Muscle of leg (tissue), 11 donors: ENCODE results near the gene ZPBP2. TPM values are rescaled to one million over a fixed set of nuclear protein-coding genes. Genes with fewer than 3 reads are reported as not detected.
"Not testable (repeated sequence)": the region's sequence is repeated elsewhere in the genome, so short reads cannot be mapped to it uniquely, and the experiment has no call there.

Experiments
- DNase-seq: peaks from one replicate; pipeline ENCODE4 v3.0.0; 2013
- H3K27ac ChIP-seq: one replicate; pipeline ENCODE4 v1.5.1; 2013; ENCODE audit warnings: mild to moderate bottlenecking, low read length, control low read depth
- H3K27me3 ChIP-seq: one replicate; pipeline ENCODE4 v1.6.1; 2013; ENCODE audit warnings: low read length; ENCODE audit not compliant: control insufficient read depth, insufficient read depth
- H3K36me3 ChIP-seq: one replicate; pipeline ENCODE4 v1.6.1; 2013; ENCODE audit warnings: low read length; ENCODE audit not compliant: control insufficient read depth, insufficient read depth
- H3K4me1 ChIP-seq: one replicate; pipeline ENCODE4 v1.6.1; 2013; ENCODE audit warnings: low read length; ENCODE audit not compliant: control insufficient read depth, insufficient read depth
- H3K4me3 ChIP-seq: one replicate; pipeline ENCODE4 v1.5.1; 2013; ENCODE audit warnings: low read length, control low read depth
- H3K9me3 ChIP-seq: replicated peaks from 2 replicates; pipeline ENCODE4 v1.6.1; 2013; ENCODE audit warnings: low read depth, low read length; ENCODE audit not compliant: control insufficient read depth
- WGBS: methylation state at CpG from one replicate; pipeline ENCODE4 v1.1.5; 2013; ENCODE audit warnings: missing lambda C conversion rate; ENCODE audit not compliant: insufficient coverage; 5-methylcytosine and 5-hydroxymethylcytosine counted together
- polyA plus RNA-seq, 8 donors: library from polyadenylated mRNA; unstranded; fragments of 120-200 nt; gene quantifications; one replicate each; pipeline versions ENCODE4 v1.2.1 to v1.2.3, GENCODE V29; 2013; ENCODE audit warnings: inconsistent platforms in 1 of 8, low replicate concordance in 1 of 8; ENCODE audit not compliant: insufficient read length in 8 of 8, insufficient read depth in 1 of 8
- total RNA-seq: library from RNA; stranded (reverse); fragments of 120-200 nt; gene quantifications from one replicate; pipeline ENCODE4 v1.2.4, GENCODE V29; 2013

ZPBP2 gene
- total and polyA plus RNA-seq, 9 donors, result 0.09 TPM; not detected in 8

DNA sequence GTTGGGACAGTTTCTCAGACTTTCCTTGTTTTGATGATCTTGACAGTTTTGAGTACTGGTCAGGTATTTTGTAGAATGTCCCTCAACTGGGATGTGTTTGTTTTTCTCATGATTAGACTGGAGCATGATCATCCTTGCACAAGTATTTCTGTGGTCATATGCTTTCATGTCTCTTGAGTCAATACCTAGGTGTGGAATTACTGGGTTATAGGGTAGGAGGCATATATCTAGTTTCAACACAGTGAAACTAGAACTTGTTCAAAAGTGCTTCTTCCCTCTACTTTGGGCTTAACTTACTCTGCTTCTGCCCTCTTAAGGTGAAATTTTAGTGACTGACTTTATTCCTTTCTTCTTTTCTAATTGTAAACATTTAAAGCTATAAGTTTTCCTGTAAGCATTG is 34.0 kb upstream of the ZPBP2 start:
- H3K27ac ChIP-seq, result no peak overlapping the region

DNA sequence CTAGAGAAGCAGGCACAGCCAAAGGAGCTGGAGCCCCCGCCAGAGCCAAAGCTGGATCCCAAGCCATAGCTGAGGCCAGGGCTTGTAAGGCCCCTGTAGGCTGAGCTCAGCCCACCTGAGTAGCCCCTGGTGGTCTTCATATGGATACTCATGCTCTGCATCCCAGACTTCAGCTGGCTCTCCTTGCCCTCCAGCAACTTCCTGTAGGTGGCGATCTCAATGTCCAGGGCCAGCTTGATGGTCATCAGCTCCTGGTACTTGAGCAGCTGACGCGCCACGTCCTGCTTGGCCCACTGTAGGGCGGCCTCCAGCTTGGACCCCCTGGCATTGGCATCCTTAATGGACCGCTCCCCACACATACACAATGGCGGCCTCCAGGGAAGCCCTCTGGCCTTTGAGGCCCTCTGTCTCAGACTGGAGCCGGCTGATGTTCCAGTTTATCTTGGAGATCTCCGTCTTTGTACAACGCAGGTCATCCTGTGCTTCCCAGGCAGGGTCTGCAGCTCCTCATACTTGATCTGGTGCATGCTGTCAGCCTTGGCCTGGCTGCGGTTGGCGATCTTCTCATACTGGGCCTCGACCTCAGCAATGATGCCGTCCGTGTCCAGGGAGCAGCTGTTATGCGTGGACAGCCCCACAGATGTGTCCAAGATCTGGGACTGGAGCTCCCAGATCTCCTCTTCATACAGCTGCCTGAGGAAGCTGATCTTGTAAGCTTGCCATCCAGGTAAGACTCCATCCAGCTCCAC is 32.8 kb upstream of the ZPBP2 start:
- no peak for DNase-seq
- Histone ChIP-seq H3K4me3 (no peak overlapping the region), H3K36me3 (no peaks in the 10 kb centered on the region), H3K4me1 (no peaks in the 10 kb centered on the region), H3K9me3 (peaks cover 2% of the 10 kb centered on the region), H3K27me3 (peaks cover 2% of the 10 kb centered on the region), H3K27ac (no peak overlapping the region)
- WGBS, result 94% methylated on average over 16 of the region's 17 CpGs

More for the DNA sequence above, 34.0 kb upstream of the ZPBP2 start:
- Histone ChIP-seq H3K4me3 (no peak overlapping the region), H3K9me3 (peaks cover 2% of the 10 kb centered on the region), H3K27me3 (peaks cover 2% of the 10 kb centered on the region), H3K36me3 (no peaks in the 10 kb centered on the region), H3K4me1 (no peaks in the 10 kb centered on the region)
- DNase-seq, result no peak

DNA sequence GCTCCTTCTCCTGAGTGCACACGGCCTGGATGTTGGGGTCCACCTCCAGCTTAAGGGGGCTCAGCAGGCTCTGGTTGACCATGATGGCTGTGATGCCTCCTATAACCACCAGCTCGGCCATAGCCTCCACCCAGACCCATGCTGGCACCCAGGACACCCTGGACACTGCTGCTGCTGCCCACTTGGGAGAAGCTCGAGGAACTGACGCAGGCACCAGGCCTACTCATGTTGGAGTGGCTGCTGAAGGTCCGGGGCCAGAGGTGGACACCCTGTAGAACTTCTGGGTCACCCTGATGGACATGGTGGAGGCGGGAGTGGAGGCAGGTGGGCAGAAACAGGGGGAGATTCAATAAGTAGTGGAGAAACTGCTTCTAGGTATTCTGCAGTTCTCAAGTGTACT is 31.9 kb upstream of the ZPBP2 start:
- peaks cover 4% of the 10 kb centered on the region for H3K27me3 ChIP-seq
- no peaks in the 10 kb centered on the region for H3K4me1 ChIP-seq
- no peak for DNase-seq
- H3K36me3 ChIP-seq, result no peaks in the 10 kb centered on the region
- WGBS, result 72% methylated on average over 5 of the region's 6 CpGs
- no peak overlapping the region for H3K27ac ChIP-seq
- no peak overlapping the region for H3K4me3 ChIP-seq
- peaks cover 2% of the 10 kb centered on the region for H3K9me3 ChIP-seq

DNA sequence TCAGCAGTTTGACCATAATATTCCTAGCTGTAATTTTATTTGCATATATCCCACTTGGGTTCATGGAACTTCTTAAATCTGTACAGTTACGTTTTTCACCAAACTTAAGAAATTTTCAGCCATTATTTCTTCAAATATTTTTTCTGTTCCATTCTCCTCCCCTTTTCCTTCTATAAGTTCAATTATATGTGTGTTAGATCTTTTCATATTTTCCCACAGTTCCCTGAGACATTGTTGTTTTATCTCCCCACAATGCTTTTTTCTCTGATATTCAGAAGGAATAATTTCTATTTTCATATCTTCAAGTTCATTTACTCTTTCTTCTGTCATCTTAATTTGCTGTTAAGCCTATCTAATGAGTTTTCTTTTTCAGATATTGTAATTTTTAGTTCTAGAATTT is 29.9 kb upstream of the ZPBP2 start:
- DNase-seq, result no peak
- no peak overlapping the region for H3K4me3 ChIP-seq
- WGBS, result no CpG with 5 or more reads among the region's 1 CpG
- H3K4me1 ChIP-seq, result no peaks in the 10 kb centered on the region
- no peak overlapping the region for H3K27ac ChIP-seq
- no peaks in the 10 kb centered on the region for H3K36me3 ChIP-seq
- H3K9me3 ChIP-seq, result peaks cover 2% of the 10 kb centered on the region
- peaks cover 6% of the 10 kb centered on the region for H3K27me3 ChIP-seq

DNA sequence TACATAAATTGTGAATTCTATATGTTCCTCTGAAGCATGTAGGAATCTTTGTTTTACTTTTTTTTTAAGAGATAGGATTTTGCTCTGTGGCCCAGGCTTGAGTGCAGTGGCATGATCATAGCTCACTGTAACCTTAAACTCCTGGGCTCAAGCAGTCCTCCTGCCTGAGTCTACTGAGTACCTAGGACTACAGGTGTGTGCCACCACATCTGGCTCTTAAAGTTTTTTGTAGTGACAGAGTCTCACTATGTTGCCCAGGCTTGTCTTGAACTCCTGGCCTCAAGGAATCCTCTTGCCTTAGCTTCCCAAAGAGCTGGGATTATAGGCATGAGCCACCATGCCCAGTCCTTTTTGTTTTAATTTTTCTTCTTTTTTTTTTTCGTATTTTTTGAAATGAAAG is 29.2 kb upstream of the ZPBP2 start:
- DNase-seq, result no peak
- Histone ChIP-seq H3K27ac (no peak overlapping the region), H3K9me3 (peaks cover 2% of the 10 kb centered on the region), H3K36me3 (no peaks in the 10 kb centered on the region), H3K27me3 (peaks cover 6% of the 10 kb centered on the region), H3K4me1 (no peaks in the 10 kb centered on the region), H3K4me3 (no peak overlapping the region)
- no CpG with 5 or more reads among the region's 1 CpG for WGBS

DNA sequence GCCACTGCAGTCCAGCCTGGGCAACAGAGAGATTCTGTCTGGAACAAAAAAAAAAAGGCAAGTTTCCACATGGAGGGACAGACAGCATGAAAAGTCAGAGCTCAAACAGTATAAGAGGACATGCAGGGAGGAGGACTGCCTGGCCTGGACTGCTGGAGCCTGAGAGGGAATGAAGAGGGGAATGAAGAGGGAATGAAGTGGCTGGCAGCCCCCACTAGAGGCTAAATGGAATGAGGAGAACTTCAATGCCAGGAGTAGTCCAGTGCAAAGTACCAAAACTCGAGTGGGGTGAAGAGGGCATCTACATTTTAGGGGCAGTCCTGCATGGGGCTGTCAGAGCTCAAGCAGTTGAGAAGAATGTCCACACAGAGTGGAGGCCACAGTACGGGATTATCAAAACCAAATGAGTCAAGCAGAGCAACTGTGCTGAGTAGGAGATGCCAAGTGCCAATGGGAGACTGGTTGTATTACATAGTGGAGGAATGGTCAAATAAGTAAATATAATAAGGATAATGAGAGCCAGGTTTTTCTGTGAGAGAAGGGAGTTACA is 26.8 kb upstream of the ZPBP2 start:
- H3K27me3 ChIP-seq, result peaks cover 4% of the 10 kb centered on the region
- 83% methylated on average over 2 of the region's 2 CpGs for WGBS
- no peak for DNase-seq

DNA sequence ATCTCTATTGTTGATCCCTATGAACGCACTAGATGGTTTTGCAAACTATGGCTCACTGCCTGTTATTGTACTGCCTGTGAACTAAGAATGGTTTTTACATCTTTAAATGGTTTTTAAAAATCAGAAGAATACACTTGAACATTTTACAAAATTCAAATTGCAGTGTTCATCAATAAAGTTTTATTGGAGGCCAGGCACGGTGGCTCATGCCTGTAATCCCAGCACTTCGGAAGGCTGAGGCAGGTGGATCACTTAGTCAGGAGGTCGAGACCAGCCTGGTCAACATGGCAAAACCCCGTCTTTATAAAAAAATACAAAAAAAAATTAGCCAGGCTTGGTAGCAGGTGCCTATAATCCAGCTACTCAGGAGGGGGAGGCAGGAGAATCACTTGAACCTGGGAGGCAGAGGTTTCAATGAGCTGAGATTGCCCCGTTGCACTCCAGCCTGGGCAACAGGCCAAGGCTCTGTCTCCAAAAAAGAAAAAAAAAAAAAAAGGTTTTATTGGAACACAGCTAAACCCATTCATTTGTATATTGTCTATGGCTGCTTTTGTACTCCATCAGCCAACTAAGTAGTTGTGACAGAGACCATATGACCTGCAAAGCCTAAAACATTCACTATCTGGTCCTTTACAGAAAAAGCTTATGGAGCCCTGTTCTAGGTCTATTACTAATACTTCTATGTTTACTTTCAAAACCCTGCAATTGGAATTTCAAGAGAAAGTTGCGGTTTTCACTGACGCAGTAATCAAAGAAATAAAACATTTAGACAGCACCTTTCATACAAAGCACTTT is 22.8 kb upstream of the ZPBP2 start:
- H3K9me3 ChIP-seq, result no peaks in the 10 kb centered on the region
- H3K27ac ChIP-seq, result no peak overlapping the region
- no peak for DNase-seq
- no peak overlapping the region for H3K4me3 ChIP-seq
- H3K4me1 ChIP-seq, result no peaks in the 10 kb centered on the region
- WGBS, result 75% methylated on average over 2 of the region's 8 CpGs
- H3K27me3 ChIP-seq, result peaks cover 4% of the 10 kb centered on the region
- H3K36me3 ChIP-seq, result no peaks in the 10 kb centered on the region

More for the DNA sequence above, 26.8 kb upstream of the ZPBP2 start:
- no peak overlapping the region for H3K4me3 ChIP-seq
- no peaks in the 10 kb centered on the region for H3K36me3 ChIP-seq
- H3K4me1 ChIP-seq, result no peaks in the 10 kb centered on the region
- peaks cover 2% of the 10 kb centered on the region for H3K9me3 ChIP-seq
- no peak overlapping the region for H3K27ac ChIP-seq

DNA sequence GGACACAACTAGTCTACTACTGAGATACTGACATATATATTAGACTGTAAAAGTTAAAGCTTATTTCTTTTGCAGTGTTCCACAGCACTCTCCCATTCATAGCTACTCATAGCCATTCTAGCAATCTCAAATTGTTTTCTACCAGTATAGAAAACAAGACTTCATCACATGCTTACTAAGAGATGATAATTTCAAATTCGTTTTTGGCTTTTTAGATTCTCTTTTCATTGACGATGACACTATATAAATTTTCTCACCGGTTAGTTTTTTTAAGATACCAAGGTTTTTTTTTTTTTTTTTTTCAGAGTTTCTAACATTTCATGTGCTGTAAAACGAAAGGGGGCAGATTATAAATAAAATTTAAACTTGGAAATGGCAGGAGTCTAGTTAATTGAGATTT is 21.8 kb upstream of the ZPBP2 start:
- no CpG with 5 or more reads among the region's 4 CpGs for WGBS
- Histone ChIP-seq H3K4me1 (no peaks in the 10 kb centered on the region), H3K4me3 (no peak overlapping the region), H3K27ac (no peak overlapping the region), H3K9me3 (no peaks in the 10 kb centered on the region), H3K36me3 (no peaks in the 10 kb centered on the region), H3K27me3 (peaks cover 1% of the 10 kb centered on the region)
- no peak for DNase-seq

DNA sequence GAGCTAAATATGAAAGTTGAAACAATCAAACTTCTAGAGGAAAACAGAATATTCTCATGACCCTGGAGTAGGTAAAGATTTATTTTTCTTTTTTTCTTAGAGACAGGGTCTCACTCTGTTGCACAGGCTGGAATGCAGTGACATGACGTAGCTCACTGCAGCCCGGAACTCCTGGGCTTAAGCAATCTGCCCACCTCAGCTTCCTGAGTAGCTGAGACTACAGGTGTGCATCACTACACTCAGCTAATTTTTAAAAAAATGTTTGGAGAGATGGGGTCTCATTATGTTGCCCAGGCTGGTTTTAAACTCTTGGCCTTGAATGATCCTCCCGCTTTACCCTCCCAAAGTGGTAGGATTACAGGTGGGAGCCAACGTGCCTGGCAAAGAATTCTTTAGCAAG is 19.4 kb upstream of the ZPBP2 start:
- Histone ChIP-seq H3K9me3 (no peaks in the 10 kb centered on the region), H3K4me3 (no peak overlapping the region), H3K36me3 (no peaks in the 10 kb centered on the region), H3K4me1 (no peaks in the 10 kb centered on the region), H3K27ac (no peak overlapping the region), H3K27me3 (no peaks in the 10 kb centered on the region)
- no CpG with 5 or more reads among the region's 4 CpGs for WGBS
- DNase-seq, result no peak

DNA sequence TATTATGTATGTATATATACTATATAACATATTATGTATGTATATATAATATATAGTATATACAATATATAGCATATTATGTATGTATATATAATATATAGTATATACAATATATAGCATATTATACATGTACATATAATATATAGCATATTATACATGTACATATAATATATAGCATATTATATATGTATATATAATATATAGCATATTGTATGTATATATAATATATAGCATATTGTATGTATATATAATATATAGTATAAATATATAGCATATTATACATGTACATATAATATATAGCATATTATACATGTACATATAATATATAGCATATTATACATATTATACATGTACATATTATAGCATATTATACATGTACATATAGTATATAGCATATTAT is 17.8 kb upstream of the ZPBP2 start:
- H3K4me3 ChIP-seq, H3K36me3 ChIP-seq, H3K27ac ChIP-seq, H3K4me1 ChIP-seq, DNase-seq, H3K9me3 ChIP-seq, H3K27me3 ChIP-seq: not testable (repeated sequence)
